OCI-LY7 (cell line): ENCODE measurements around the gene CYBB.

Experiments
- CTCF ChIP-seq: fragments of 200-600 bp; sonication (generic); conservative IDR thresholded peaks from 2 replicates; pipeline ENCODE4 v1.5.1; 2014; ENCODE audit warnings: mild to moderate bottlenecking, antibody characterized with exemption, low read length, moderate library complexity, mixed read lengths
- EZH2phosphoT487 ChIP-seq: fragments of 200-600 bp; sonication (generic); IDR thresholded peaks from 2 replicates; pipeline ENCODE4 v1.6.1; 2018; ENCODE audit warnings: low read depth, borderline replicate concordance, mild to moderate bottlenecking, mixed run types, antibody characterized with exemption, low read length, moderate library complexity, mixed read lengths

- no peak for TF ChIP-seq CTCF
- TF ChIP-seq EZH2phosphoT487, result no peak
These were observed 32.9 kb upstream of the CYBB start for GRCh38 chrX:37746951-37747350.
